ENCODE measurements around the gene CISD3.
A peak's percentile ranks its signal among the peaks of the same experiment; 100 is the strongest.
"Not testable (repeated sequence)": the region's sequence is repeated elsewhere in the genome, so short reads cannot be mapped to it uniquely, and the experiment has no call there.

CISD3 gene

DNA sequence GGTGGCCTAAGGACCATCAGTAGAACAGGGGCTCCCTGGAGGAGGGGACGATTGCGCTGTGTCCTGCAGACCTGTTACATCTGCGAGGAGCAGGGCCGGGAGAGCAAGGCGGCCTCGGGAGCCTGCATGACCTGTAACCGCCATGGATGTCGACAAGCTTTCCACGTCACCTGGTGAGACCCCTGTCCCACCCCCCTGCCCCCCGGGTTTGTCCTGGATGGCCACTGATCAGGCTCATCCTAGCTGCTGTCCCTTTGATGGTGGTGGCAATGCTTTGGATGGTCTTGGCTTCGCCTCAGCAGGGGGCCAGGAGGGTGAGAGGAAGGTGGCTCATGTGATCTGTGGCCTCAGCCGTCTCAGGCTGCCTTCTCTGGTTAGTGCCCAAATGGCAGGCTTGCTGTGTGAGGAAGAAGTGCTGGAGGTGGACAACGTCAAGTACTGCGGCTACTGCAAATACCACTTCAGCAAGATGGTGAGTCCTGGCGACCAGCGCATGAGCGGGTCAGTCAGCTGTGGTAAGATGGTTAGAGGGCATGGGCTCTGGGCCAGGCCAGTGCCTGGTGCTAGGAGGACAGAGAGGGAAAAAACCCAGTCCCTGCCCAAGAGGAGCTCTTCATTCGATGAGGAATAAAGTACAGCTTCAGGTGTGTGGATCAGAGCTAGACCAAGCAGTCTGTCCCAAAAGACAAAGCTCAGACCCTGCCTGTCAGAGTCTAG, 20.9 kb upstream of the CISD3 start:
- no peak for DNase-seq

DNA sequence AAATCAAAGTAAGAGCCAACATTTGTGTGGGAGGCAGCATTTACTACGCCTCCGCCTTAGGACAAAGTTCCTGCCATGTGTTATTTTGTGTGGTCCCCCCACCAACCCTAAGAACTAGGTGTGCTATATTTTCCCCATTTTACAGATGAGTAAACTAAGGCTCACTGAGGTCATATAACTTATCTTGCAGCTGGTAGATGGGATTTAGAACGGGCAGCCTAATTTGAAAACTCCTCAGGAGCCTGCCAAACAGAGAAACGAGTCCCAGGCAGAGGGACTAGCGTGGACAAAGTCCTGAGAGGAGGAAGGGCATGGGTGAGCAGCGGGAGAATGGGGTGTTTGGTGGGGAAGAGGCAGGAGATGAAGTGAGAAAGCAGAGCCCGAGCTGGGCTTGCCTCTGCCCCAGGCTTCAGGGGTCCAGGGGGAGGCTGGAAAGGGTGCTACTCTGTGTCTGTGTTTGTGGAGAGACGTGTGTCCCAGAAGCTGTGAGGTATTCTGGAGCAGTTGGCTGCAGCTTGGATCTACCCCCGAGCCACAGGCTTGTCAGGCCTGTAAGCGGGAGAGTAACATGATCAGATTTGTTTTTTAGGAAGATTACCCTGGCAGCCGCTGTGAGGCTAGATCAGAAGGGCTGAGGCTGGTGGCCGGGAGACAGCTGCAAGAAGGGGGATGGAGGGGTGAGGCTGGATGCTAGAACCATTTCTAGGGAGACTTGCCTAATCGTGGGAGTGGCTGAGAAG, 20.1 kb upstream of the CISD3 start:
- no peak for DNase-seq

DNA sequence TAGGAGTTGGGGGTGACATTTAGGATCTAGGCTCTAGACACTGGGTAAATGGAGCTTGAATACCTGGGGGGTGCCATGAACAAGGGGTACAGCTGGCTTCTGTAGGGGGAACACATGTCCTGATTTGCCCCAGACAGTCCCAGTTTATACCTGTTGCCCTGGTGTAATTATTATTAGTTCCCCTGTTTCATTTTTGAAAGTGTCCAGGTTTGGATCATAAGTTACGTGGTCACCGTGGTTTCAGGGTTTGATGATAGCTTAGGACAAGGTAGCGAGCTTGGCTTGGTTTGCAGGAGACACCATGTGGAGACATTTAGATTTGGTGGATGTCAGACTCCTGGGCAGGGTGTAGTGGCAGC, 19.6 kb upstream of the CISD3 start:
- DNase-seq, result no peak

DNA sequence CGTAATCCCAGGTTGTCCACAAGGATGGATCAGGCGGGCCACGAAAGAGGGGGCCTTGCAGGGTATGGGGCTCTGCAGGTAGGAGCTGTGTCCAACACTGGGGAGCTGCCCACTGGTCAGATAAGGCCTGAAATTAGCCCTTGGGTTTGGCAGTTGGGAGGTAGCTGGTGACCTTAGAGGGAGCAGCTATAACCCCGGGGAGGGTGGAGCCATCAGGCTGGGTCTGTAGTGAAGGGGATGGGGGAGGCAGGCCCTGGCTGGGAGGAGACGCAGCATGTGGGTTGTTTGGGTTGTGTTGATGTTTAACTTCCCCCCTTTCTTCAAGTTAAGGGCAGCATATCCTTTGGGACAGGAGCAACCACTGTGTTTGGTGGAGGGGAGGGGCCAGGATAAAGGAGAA, 19.2 kb upstream of the CISD3 start:
- no peak for DNase-seq

DNA sequence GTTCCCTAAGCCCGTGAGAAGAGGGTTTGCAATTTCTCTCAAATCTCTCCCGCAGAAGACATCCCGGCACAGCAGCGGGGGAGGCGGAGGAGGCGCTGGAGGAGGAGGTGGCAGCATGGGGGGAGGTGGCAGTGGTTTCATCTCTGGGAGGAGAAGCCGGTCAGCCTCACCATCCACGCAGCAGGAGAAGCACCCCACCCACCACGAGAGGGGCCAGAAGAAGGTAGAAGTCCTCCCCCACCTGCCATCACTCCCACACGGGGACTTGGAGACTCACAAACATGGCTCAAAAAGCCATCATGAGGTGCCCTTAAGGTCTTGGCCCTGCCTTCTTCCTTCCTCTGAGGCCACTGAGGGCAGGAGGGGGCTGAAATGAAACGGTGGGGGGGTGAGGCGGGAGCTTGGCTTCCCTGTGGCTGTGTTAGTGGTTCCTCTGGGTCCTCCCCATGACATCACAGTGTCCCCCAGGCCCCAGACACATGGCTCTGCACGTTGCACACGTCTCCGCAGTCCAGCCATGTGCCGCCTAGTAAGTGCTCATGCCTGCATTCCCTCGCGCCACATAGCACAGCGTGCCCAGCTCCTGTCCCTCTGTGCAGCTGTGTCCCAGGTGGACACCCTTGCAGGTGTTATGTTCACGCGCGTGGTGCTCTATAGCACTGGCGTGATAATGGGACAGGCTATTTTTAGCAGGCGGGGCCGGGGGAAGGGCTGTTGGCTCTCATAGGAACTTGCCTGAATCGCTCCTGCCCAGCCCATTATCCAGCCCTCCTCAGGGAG, 18.2 kb upstream of the CISD3 start:
- DNase-seq, result peak; percentile 62

DNA sequence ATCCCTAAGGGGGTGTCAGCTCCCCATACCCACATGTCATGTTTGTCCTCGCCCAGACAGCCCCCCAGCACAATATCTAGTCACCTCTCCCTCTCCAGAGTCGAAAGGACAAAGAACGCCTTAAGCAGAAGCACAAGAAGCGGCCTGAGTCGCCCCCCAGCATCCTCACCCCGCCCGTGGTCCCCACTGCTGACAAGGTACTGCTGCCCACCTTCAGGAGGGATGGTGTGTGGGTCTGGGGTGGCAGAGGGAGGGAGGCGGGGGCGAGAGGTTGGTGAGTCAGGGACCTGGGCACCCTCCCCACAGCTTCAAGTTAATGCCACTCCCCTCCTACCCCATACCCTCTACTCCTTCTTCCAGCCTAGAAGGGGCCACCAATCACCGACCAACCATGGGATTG, 17.5 kb upstream of the CISD3 start:
- no peak for DNase-seq

DNA sequence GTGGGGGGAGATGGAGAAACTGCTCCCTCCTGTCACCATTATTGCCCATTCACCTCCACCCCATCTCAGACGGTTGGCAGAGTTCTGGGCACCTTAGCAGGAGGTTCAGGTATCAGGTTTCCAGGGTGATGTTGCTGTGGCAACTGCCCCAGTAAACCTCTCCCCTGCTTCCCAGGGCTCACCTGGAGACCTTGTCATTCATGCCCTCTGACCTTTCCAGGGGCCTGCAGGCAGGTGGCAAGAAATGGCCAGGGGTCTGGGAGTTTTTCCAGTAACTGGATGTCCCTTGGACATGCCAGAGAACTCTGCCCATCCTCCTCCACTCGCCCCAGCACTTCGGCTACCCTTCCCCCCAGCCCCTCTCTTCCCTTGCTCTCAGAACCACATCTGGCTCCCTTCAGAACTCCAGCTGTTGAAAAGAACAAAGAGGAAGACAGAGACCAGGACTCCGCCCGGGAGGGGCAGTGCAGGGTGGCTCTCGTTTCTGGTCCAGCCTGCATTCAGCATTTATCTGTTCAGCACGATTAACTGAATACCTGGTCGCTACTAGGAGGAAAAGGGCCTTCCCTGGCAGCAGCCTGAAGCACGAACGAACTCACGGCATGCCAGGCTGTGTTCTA, 16.6 kb upstream of the CISD3 start:
- DNase-seq, result no peak

DNA sequence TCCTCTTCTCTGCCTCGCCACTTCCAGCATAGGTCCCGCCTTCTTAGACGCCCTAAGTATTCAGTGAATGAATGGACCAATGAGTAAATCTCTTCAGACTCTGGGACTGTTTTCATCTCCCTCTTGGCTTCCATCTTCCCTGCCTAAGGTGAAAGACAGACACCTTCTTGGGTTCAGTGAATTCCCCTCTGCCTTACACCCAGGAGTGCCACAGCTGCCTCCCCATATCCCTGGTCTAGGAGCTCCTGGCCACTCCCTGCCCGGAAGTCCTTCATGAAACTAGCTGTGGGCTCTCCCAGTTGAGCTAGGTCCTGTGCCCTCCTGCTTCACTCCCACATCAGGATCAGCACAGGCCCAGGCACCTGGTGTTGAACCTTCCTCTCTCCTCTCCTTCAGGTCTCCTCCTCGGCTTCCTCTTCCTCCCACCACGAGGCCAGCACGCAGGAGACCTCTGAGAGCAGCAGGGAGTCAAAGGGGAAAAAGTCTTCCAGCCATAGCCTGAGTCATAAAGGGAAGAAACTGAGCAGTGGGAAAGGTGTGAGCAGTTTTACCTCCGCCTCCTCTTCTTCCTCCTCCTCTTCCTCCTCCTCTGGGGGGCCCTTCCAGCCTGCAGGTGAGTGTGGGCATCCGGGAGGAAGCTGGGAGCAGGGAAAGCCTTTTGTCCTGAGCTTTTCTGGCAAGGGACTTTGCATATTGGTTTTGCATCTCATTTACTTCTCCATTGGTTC, 14.8 kb upstream of the CISD3 start:
- no peak for DNase-seq

DNA sequence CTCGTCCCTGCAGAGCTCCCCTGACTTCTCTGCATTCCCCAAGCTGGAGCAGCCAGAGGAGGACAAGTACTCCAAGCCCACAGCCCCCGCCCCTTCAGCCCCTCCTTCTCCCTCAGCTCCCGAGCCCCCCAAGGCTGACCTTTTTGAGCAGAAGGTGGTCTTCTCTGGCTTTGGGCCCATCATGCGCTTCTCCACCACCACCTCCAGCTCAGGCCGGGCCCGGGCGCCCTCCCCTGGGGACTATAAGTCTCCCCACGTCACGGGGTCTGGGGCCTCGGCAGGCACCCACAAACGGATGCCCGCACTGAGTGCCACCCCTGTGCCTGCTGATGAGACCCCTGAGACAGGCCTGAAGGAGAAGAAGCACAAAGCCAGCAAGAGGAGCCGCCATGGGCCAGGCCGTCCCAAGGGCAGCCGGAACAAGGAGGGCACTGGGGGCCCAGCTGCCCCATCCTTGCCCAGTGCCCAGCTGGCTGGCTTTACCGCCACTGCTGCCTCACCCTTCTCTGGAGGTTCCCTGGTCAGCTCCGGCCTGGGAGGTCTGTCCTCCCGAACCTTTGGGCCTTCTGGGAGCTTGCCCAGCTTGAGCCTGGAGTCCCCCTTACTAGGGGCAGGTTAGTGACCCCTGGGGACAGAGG, 13.7 kb upstream of the CISD3 start:
- no peak for DNase-seq

DNA sequence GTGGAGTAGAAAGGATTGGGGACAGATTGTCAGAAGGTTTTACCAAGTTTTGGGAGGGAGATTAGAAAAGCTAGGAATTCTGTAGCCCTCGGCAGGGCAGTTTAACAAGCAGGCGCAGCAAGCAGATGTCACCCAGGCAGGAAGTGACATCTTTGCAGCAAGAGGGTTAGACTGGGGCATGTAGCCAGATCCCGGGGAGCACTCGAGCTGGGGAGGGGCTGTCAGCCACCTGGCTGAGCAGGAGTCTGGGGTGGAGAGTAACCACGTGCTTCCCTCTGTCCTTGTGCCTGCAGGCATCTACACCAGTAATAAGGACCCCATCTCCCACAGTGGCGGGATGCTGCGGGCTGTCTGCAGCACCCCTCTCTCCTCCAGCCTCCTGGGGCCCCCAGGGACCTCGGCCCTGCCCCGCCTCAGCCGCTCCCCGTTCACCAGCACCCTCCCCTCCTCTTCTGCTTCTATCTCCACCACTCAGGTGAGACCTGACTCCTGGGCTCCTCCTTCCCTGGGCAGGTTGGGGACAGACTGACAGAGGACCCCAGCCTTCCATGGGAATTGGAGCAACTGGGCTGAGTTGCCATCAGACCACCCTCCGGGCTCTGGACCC, 12.9 kb upstream of the CISD3 start:
- no peak for DNase-seq

DNA sequence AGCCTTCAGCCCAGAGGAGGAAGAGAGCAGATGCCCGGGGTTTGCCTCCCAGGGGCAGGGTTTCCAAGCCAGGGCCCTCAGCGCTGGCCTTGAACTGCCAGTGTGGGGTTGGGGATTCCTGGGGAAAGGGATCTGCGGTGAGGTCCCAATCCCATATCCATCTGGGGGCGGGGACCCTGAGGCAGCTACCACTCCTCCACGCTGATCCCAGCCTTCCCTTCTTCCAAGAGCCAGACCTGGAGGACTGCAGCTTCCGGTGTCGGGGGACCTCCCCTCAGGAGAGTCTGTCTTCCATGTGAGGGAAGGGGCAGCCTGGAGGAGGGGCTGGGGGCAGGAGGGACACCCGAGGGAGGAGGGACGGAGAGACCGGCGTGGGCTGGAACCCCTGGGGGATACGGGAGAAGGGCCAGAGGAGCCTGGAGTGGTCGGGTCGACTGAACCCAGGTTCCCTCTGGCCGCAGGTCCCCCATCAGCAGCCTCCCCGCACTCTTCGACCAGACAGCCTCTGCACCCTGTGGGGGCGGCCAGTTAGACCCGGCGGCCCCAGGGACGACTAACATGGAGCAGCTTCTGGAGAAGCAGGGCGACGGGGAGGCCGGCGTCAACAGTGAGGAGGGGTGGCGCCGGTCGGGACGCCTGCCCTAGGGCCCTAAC, 10.7 kb upstream of the CISD3 start:
- no peak for DNase-seq

DNA sequence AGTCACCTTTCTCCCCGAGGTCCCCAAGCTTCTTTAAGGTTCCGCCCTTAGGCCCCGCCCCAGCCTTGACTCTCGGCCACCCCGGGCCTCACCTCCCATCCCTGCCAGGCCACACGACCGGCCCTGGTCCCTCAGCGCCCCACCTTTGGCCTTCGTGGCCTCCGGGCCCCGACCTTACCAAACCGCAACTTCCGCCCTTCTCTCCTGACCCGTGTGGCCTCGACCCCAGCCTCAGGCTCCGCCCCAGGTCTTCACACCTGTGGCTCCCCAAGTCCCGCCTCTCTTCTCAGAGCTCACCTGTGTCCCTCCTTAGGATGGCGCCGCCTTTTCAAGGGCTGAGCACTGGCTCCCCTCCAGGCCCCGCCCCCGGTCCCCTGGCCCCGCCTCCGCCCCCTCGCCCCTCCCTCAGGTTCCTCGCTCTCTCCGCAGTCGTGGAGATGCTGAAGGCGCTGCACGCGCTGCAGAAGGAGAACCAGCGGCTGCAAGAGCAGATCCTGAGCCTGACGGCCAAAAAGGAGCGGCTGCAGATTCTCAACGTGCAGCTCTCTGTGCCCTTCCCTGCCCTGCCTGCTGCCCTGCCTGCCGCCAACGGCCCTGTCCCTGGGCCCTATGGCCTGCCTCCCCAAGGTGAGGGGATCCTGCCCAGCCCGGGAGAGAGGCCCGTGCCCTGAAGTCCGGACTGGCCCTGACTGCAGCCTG, 10.0 kb upstream of the CISD3 start:
- no peak for DNase-seq

DNA sequence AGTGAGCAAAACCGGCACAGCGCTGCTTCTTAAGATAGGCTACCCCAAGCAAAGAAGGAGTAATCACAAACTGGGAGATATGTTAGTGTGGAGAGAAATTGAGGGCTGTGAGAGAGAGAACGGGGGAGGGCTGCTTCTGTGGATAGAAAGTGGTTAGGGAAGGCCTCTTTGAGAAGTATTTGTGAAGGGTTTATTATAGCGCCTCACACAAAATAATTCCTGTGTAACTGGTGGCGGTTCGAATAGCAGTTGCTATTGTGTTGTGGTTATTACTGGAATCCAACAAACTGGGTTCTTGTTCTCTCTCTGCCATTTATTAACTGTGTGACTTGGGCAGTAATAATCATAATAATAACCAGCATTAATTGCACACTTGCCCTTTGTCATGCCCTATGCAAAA, 9.2 kb upstream of the CISD3 start:
- DNase-seq, result no peak

DNA sequence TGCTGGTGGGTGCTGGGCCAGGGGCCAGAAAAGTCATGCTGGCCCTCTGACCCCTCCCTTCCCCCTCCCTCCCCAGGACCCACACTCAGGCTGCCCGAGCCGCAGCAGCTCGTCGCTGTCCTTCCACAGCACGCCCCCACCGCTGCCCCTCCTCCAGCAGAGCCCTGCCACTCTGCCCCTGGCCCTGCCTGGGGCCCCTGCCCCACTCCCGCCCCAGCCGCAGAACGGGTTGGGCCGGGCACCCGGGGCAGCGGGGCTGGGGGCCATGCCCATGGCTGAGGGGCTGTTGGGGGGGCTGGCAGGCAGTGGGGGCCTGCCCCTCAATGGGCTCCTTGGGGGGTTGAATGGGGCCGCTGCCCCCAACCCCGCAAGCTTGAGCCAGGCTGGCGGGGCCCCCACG, 8.3 kb upstream of the CISD3 start:
- DNase-seq, result no peak

DNA sequence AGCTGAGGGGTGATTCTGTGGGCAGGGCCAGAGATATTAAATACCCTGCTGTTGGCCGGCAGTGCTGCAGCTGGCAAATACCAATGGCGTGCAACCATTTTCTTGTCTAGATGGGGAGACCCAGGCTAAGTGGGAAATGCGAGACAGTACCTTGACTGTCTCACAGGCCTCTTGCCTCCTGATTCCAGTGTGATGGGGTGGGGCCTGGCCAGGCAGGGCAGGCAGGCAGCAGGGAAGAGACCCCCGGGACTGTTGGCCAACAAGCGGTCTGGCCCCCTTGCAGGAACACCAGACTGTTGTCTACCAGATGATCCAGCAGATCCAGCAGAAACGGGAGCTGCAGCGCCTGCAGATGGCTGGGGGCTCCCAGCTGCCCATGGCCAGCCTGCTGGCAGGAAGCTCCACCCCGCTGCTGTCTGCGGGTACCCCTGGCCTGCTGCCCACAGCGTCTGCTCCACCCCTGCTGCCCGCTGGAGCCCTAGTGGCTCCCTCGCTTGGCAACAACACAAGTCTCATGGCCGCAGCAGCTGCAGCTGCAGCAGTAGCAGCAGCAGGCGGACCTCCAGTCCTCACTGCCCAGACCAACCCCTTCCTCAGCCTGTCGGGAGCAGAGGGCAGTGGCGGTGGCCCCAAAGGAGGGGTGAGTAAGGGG, 5.7 kb upstream of the CISD3 start:
- DNase-seq, result no peak

DNA sequence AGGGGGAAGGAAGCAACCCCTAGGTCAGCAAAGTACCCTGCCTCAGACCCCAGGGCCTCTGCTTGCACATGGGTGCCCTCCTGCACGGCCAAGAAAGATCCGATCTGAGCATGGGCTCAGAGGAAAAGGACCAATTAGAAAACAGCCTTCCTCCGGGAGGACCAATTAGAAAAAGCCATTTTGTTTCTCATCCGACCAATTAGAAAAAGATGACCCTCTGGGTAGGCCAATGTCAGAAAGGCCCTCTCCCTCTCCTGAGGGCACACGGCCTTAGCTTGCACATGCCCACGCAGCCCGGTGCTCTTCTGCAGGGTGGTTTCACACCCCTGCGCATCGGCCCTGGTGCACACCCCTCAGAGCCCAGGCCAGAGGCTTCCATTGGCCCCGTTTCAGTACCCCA, 5.1 kb upstream of the CISD3 start:
- DNase-seq, result no peak

DNA sequence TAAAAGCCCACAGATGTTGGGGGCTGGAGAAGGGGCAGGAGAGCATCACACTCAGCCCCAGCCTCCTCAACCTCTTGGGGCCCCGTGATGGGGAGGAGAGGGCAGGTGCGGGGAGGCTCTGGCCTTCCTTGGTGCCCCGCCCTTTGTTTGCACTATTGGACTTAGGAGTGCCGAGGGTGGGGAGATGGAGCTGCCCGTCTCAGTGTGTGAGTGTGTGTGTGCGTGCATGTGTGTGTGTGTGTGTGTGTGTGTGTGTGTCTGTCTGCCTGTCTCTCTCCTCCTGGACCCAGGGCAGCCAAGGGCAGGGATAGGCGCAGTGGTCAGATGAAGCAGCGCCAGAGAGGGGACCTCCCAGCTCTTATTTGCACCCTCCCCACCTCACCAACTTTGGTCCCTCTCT, 4.0 kb upstream of the CISD3 start:
- DNase-seq, result not testable (repeated sequence)

DNA sequence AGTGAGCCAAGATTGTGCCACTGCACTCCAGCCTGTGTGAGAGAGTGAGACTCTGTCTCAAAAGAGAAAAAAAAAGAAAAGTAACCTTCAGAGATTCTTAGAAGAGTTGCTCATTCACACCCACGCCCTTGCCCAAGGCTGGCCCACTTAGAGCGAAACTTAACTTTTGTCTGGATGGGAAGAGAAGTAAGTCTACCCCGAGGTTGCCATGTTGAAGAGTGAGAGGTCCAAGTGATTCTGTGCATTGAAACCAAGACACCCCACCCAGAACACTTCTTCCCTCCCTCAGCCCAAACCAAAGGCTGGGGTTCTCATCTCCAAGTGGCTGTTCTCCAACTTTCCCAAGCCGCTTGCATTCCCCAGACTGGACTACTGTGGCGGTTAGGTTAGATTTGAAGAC, 2.4 kb upstream of the CISD3 start:
- no peak for DNase-seq

DNA sequence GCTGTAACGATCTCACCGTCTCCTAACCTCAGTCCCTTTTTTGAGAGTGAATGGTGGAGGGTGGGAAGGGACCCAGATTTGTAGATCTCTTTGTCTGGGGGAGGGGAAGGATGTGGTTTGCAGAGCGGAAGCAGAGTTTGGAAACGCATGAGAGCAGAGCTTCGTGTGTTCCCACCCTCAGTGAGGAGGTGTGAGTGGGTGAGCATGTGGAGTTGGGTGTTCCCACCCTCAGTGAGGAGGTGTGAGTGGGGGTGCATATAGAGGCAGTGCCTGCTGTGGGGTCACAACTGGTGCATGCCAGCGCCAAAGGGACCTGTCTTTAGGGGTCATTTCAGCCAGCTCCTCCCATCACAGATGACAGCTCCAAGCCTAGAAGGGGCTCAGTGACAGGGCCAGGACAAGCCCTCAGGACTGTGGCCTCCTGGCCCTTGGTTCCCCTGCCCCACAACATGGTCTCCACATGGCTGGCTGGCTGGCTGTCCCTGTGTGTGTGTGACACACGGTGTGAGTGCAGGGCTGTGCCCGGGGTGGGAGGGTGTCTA, 1.8 kb upstream of the CISD3 start:
- peak; percentile 44 for DNase-seq

DNA sequence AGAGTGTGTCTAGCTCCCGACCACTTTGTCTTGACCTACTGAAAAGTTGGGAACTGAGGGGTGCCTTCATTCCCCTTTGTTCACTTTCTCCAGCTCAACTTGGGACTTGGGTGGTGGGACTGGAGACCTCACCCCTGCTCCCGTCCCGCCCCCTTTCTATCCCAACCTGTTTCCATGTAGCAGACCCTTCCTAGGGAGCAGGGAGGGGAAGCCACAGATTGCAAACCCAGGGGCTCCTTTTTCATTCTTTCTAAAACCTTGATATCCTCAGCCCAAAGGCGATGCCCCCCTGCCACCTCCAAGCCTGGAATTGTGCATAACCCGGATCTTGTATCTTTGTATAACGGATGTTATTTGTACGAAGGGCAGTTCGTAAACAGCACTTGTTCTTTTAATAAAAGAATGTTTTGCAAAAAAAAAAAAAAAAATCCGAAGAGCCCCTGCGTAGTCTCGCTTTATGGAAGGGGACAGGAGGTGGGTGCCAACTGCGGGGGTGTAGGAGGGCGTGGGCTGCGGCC, 714 bp upstream of the CISD3 start:
- no peak for DNase-seq
